SU-DHL-6 (cell line): Measurements from ENCODE around the gene SLC12A5.

ENCODE experiments used
- H2AFZ ChIP-seq: fragments of 200-600 bp; sonication (generic); 2 replicates; pipeline ENCODE4 v1.6.1; 2014; ENCODE audit warnings: low read depth, mild to moderate bottlenecking, moderate library complexity, mixed read lengths, antibody characterized with exemption, low read length; ENCODE audit not compliant: severe bottlenecking
- H3F3A ChIP-seq: fragments of 200-600 bp; shearing (Covaris generic); 2 replicates; pipeline ENCODE4 v1.6.0; 2016; ENCODE audit warnings: antibody characterized with exemption, mild to moderate bottlenecking; ENCODE audit not compliant: insufficient read depth
- H3K27ac ChIP-seq: fragments of 200-600 bp; sonication (generic); 2 replicates; pipeline ENCODE4 v1.5.1; 2016; ENCODE audit warnings: low read depth, mild to moderate bottlenecking, low read length, moderate library complexity, mixed read lengths
- H3K27me3 ChIP-seq: fragments of 200-600 bp; sonication (generic), shearing (Covaris generic); 2 replicates; pipeline ENCODE4 v1.6.0; 2014; ENCODE audit warnings: mild to moderate bottlenecking, low read length
- H3K36me3 ChIP-seq: fragments of 200-600 bp; sonication (generic); 2 replicates; pipeline ENCODE4 v1.6.1; 2014; ENCODE audit warnings: mild to moderate bottlenecking, low read length, mixed read lengths
- H3K4me2 ChIP-seq: fragments of 300-600, 200-600 bp; shearing (Covaris generic), sonication (generic); 2 replicates; pipeline ENCODE4 v1.6.0; 2014; ENCODE audit warnings: low read length, low read depth, mild to moderate bottlenecking; ENCODE audit not compliant: poor library complexity, severe bottlenecking
- H3K4me3 ChIP-seq: fragments of 200-600 bp; sonication (generic); 2 replicates; pipeline ENCODE4 v1.5.1; 2014; ENCODE audit warnings: antibody characterized with exemption, low read length, mild to moderate bottlenecking, mixed read lengths; ENCODE audit not compliant: insufficient read depth, poor library complexity, severe bottlenecking
- H3K79me2 ChIP-seq: fragments of 200-600 bp; sonication (generic); 2 replicates; pipeline ENCODE4 v1.6.1; 2014; ENCODE audit warnings: mild to moderate bottlenecking, low read length, moderate library complexity; ENCODE audit not compliant: insufficient read depth
- H3K9ac ChIP-seq: fragments of 200-600 bp; sonication (generic); 2 replicates; pipeline ENCODE4 v1.7.0; 2014; ENCODE audit warnings: mild to moderate bottlenecking, low read length
- H3K9me2 ChIP-seq: fragments of 200-600 bp; sonication (generic); replicated peaks from 2 replicates; pipeline ENCODE4 v1.6.1; 2014; ENCODE audit warnings: low read length; ENCODE audit not compliant: insufficient read depth
- H3K9me3 ChIP-seq: fragments of 200-600 bp; sonication (generic); 2 replicates; pipeline ENCODE4 v1.6.1; 2014; ENCODE audit warnings: low read length, mixed read lengths; ENCODE audit not compliant: insufficient read depth
- H4K20me1 ChIP-seq: fragments of 200-600 bp; sonication (generic); 2 replicates; pipeline ENCODE4 v1.6.1; 2014; ENCODE audit warnings: low read depth, mild to moderate bottlenecking, antibody characterized with exemption, low read length, moderate library complexity, mixed read lengths
- CTCF ChIP-seq: fragments of 200-600 bp; sonication (generic); IDR thresholded peaks from one replicate; pipeline ENCODE4 v1.5.1; 2017; ENCODE audit warnings: antibody characterized with exemption, mild to moderate bottlenecking, low read length, moderate library complexity; ENCODE audit not compliant: insufficient read depth, poor library complexity, severe bottlenecking
- EZH2phosphoT487 ChIP-seq: fragments of 200-600 bp; sonication (generic), shearing (Covaris generic); conservative IDR thresholded peaks from 2 replicates; pipeline ENCODE4 v1.6.1; 2018; ENCODE audit warnings: mild to moderate bottlenecking, antibody characterized with exemption, low read length, moderate library complexity, mixed read lengths

The SLC12A5 gene

GRCh38 chr20:46060975-46061374 lies 32.0 kb downstream of the SLC12A5 start:
- Histone ChIP-seq H2AFZ (no peak overlapping the region), H3F3A (peaks cover 5% of the 10 kb centered on the region; the same call in 1 of the 2 replicates), H3K9me2 (no peaks in the 10 kb centered on the region), H4K20me1 (no peaks in the 10 kb centered on the region), H3K4me2 (no peak overlapping the region), H3K36me3 (no peaks in the 10 kb centered on the region), H3K9ac (no peak overlapping the region), H3K4me3 (no peak overlapping the region), H3K27me3 (no peaks in the 10 kb centered on the region), H3K79me2 (no peaks in the 10 kb centered on the region), H3K9me3 (no peaks in the 10 kb centered on the region), H3K27ac (no peak overlapping the region)
- TF ChIP-seq EZH2phosphoT487 = no peak
- no peak for TF ChIP-seq CTCF

GRCh38 chr20:46062151-46062550 lies 33.1 kb downstream of the SLC12A5 start:
- Histone ChIP-seq H4K20me1 (no peaks in the 10 kb centered on the region), H3F3A (peaks cover 5% of the 10 kb centered on the region; the same call in 1 of the 2 replicates), H3K27ac (no peak overlapping the region), H3K36me3 (peaks cover 3% of the 10 kb centered on the region; the same call in 1 of the 2 replicates), H3K9me2 (no peaks in the 10 kb centered on the region), H2AFZ (no peak overlapping the region), H3K27me3 (no peaks in the 10 kb centered on the region), H3K9me3 (no peaks in the 10 kb centered on the region), H3K9ac (no peak overlapping the region), H3K4me3 (no peak overlapping the region), H3K79me2 (no peaks in the 10 kb centered on the region), H3K4me2 (no peak overlapping the region)
- no peak for TF ChIP-seq EZH2phosphoT487
- TF ChIP-seq CTCF = no peak

- H3K36me3 ChIP-seq = peaks cover 5% of the 10 kb centered on the region; the same call in 1 of the 2 replicates
These were observed 33.6 kb downstream of the SLC12A5 start for GRCh38 chr20:46062621-46063020.

More at GRCh38 chr20:46062621-46063020, 33.6 kb downstream of the SLC12A5 start:
- H3K9me2 ChIP-seq = no peaks in the 10 kb centered on the region
- TF ChIP-seq CTCF = no peak
- no peak for TF ChIP-seq EZH2phosphoT487
- H3K9ac ChIP-seq = no peak overlapping the region
- no peaks in the 10 kb centered on the region for H3K9me3 ChIP-seq
- no peak overlapping the region for H2AFZ ChIP-seq
- no peaks in the 10 kb centered on the region for H3K79me2 ChIP-seq
- no peaks in the 10 kb centered on the region for H4K20me1 ChIP-seq
- no peak overlapping the region for H3K27ac ChIP-seq
- peaks cover 5% of the 10 kb centered on the region; the same call in 1 of the 2 replicates for H3F3A ChIP-seq
- H3K4me2 ChIP-seq = no peak overlapping the region
- H3K27me3 ChIP-seq = no peaks in the 10 kb centered on the region
- no peak overlapping the region for H3K4me3 ChIP-seq
